ENCODE measurements around the gene C17orf113.

DNA sequence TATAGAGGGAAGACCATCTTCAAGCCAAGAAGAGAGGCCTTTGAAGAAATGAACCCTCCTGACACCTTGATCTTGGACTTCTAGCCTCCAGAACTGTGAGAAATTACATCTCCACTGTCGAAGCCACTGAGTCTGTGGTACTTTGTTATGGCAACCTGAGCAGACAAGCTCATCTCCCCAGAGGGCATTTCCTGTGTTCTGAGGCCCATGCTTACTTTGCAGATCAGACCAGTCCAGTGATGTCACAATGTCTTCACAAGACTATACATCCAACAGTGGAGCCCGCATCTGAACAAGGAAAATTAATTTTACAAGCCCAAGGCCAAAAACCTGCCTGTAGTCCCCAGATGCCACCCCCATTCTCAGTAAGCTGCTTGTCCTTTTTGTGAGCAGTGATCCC, 14.8 kb upstream of the C17orf113 start:
- TF ChIP-seq, protein P1, sequence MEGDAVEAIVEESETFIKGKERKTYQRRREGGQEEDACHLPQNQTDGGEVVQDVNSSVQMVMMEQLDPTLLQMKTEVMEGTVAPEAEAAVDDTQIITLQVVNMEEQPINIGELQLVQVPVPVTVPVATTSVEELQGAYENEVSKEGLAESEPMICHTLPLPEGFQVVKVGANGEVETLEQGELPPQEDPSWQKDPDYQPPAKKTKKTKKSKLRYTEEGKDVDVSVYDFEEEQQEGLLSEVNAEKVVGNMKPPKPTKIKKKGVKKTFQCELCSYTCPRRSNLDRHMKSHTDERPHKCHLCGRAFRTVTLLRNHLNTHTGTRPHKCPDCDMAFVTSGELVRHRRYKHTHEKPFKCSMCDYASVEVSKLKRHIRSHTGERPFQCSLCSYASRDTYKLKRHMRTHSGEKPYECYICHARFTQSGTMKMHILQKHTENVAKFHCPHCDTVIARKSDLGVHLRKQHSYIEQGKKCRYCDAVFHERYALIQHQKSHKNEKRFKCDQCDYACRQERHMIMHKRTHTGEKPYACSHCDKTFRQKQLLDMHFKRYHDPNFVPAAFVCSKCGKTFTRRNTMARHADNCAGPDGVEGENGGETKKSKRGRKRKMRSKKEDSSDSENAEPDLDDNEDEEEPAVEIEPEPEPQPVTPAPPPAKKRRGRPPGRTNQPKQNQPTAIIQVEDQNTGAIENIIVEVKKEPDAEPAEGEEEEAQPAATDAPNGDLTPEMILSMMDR (IDR thresholded peaks at IDR 0.05; ENCODE audit: low read depth, low read length, poor library complexity, severe bottlenecking) = no peak
- TF ChIP-seq EZH2phosphoT487 (IDR thresholded peaks at IDR 0.05; ENCODE audit: borderline replicate concordance, low read length) = no peak

Measured in DOHH2 (cell line).